Measurements from ENCODE around the gene NUDCD3.

NUDCD3 gene

GRCh38 chr7:44401692-44402091 is 88.8 kb downstream of the NUDCD3 start:
- DNase-seq (ENCODE audit: low read depth in 2 of 2), result no peak

- DNase-seq (ENCODE audit: low read depth in 2 of 2), result no peak
Measured at GRCh38 chr7:44400033-44400511, 90.4 kb downstream of the NUDCD3 start.

DNA sequence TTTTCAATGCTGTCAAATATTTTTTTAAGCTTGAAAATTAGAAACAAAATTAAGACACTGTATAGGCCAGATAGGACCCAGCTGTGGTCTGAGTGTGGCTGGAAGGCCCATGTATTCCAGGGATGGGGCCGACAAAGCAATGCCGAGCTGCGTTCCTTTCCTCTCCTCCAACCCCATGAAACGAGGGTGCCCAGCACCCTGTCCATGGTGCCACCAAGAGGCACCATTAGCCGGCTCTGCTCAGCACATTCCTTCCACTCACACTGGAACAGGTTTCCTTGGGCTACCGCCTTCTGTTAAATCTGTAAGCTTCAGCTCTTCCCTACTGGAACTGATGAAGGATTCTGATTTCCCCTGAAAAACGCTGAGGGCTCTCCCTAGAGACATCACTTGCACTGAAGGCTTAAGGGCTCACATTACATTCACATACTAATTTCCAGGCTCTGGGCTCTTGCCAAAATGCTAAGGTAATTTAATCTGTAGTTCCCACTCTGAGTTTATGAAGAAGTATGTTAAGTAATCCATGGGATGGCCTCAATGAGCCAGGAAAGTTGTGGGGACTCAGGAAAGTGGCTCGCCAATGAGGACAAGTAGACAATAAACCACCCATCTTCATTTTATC is 91.4 kb downstream of the NUDCD3 start:
- no peak for DNase-seq (ENCODE audit: low read depth in 2 of 2)

- DNase-seq (ENCODE audit: low read depth in 2 of 2), result no peak
Measured at GRCh38 chr7:44398511-44398911, 91.9 kb downstream of the NUDCD3 start.

DNA sequence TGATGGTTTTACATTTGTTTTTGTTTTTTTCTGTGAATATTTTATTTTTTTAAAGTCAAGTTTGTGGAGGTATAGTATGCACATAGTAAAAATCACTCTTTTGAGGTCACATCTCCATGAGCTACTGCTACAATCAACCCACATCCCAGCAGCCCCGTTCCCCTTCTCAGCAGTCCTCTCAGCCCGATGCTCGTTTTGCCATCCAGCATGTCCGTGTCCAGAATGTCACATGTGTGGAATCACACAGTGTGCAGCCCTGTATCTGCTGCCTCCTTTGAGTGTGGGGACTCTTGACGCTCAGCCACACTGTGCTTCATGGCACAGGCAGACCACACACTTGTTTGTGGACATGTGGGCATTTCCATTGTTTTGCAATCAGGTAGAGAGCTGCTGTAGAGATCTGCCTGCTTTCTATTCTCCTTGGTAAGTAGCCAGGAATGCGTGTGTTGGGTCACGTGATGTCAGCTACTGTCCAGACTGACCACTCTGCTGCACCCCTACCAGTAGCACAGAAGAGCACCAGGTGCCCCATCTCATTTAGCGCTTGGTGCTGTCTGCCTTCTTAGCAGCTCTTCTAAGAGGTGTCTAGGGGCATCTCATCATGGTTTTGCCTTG is 93.4 kb downstream of the NUDCD3 start:
- no peak for DNase-seq (ENCODE audit: low read depth in 2 of 2)

- no peak for DNase-seq (ENCODE audit: low read depth in 2 of 2)
Measured at GRCh38 chr7:44396496-44396895, 94.0 kb downstream of the NUDCD3 start.

DNA sequence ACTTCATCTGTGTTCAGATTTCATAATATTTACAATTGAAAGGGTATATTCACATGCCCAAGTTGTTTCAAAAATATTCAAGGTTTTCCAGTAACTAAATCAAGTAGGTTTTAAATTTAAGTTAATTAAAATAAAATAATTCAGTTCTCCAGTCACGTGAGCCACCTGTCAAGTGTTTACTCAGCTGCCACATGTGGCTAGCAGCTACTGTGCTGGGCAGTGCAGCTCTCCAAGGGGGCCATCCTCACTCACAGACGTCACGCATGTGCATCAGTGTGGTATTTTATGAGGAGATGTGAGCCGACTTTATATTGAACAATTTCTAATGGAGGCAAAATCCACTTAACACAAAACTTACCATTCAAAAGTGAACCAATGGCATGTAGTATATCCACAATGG is 95.4 kb downstream of the NUDCD3 start:
- no peak for DNase-seq (ENCODE audit: low read depth in 2 of 2)

DNA sequence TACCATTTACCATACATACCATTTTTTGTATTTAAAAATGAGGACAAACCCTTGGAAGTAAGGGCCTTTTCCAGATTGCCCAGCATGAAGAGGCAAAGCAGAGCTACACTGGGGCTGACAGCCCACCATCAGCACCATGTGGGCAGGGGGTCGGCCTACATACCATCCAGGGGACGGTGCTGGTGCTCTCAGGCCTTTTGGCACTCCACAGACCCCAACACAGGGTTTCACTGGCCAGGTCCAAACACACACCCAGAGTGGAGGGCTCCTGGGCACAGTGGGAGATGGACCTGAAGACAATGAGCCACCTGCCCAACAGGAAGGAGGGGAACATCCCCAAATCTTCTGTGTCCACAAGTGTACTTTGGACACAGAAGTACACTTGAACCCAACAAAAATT is 95.8 kb downstream of the NUDCD3 start:
- no peak for DNase-seq (ENCODE audit: low read depth in 2 of 2)

GRCh38 chr7:44394112-44394447 is 96.4 kb downstream of the NUDCD3 start:
- no peak for DNase-seq (ENCODE audit: low read depth in 2 of 2)

- DNase-seq (ENCODE audit: low read depth in 2 of 2), result no peak
Measured at GRCh38 chr7:44393238-44394111, 97.0 kb downstream of the NUDCD3 start.

- DNase-seq (ENCODE audit: low read depth in 2 of 2), result no peak
Measured at GRCh38 chr7:44392618-44393010, 97.8 kb downstream of the NUDCD3 start.

- no peak for DNase-seq (ENCODE audit: low read depth in 2 of 2)
Measured at GRCh38 chr7:44391746-44392617, 98.5 kb downstream of the NUDCD3 start.

DNA sequence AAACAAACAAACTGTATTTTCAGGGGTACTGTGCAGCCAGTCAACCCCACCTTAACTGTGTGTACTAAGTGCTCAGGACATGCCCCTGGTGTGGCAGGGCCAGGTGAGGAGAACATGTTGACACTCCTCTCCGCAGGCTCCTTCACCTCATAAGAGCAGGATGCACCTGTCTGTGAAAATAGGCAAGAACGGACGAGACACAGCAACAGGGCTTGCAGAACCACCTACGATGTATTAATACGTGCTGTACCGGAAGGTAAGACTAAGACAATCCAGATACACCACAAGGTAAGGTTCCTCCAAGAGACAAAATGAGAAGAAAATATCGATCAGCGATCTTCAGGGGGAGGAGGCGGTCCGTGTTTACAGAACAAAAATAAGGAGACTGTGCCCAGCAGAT is 99.3 kb downstream of the NUDCD3 start:
- no peak for DNase-seq (ENCODE audit: low read depth in 2 of 2)

GRCh38 chr7:44390701-44391100 is 99.8 kb downstream of the NUDCD3 start:
- DNase-seq (ENCODE audit: low read depth in 2 of 2), result no peak

- no peak for DNase-seq (ENCODE audit: low read depth in 2 of 2)
Measured at GRCh38 chr7:44388089-44388970, 102.1 kb downstream of the NUDCD3 start.

GRCh38 chr7:44387389-44387788 is 103.1 kb downstream of the NUDCD3 start:
- DNase-seq (ENCODE audit: low read depth in 2 of 2), result no peak

DNA sequence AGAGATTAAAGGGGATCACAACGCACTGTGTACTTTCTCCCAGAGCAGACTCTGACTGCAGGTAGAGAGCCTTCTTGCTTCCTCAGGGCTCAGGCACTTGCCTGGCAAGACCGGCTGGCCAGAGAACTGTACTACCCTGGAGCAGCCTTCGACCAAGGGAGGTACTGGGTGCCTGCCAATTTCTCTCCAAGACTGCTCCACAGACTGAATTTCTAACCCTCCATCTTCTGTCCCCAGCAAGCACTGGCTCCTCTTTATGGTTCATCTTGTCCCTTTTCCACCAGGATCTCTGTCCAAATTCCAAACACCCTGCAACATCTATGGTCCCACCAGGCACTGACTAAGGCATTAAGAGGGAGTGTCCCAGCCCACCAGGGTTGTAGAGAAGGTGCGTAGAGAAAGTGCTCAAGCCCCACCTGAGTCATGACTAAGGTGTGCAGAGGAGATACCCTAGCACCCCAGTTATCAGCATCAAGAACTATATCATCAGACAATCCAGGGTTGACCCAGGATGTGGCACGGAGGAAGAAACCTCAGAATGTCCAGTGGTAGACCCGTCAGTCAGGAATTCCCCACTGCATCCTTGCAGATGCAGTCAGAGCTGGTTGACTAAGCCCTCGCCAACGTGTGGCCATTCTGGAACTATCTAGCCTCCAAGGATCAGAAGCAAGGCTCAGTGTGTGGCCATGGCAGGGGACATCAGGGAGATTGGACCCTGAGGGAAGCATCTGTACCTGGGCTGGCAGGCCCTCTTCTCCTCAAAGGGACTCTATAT is 104.1 kb downstream of the NUDCD3 start:
- DNase-seq (ENCODE audit: low read depth in 2 of 2), result no peak

DNA sequence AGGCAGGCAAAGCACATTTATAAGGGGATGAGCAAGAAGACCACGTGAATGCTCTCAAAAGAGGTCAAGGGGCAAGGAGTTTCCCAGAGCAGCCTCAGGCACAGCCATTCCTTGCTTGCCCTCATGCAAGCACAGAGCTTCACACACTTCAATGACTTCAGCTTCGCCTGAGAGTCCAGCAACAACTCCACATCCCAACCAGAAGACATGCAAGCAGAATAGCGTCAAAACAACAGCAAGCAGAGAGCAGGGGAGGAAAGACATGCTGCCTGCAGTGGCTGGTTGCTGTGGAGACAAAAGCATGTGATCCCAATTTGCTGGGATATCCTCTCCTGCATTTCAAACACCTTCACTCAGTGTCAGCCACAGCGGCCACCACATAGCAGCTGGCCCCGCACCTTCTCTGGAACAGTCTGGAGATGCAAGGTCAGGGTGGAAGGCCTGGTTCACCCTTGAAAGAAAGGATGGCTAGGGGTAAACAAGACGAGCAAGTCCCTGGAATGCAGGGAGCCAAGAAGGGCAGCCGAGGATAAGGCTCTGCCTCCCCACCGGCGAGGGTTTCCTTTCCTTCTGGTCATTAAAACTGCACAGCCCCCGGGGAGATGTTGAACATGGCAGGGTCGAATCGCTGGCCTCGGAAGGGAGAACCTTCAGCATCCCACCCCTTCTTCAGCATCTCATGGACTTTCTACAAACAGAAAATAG is 104.9 kb downstream of the NUDCD3 start:
- no peak for DNase-seq (ENCODE audit: low read depth in 2 of 2)

DNA sequence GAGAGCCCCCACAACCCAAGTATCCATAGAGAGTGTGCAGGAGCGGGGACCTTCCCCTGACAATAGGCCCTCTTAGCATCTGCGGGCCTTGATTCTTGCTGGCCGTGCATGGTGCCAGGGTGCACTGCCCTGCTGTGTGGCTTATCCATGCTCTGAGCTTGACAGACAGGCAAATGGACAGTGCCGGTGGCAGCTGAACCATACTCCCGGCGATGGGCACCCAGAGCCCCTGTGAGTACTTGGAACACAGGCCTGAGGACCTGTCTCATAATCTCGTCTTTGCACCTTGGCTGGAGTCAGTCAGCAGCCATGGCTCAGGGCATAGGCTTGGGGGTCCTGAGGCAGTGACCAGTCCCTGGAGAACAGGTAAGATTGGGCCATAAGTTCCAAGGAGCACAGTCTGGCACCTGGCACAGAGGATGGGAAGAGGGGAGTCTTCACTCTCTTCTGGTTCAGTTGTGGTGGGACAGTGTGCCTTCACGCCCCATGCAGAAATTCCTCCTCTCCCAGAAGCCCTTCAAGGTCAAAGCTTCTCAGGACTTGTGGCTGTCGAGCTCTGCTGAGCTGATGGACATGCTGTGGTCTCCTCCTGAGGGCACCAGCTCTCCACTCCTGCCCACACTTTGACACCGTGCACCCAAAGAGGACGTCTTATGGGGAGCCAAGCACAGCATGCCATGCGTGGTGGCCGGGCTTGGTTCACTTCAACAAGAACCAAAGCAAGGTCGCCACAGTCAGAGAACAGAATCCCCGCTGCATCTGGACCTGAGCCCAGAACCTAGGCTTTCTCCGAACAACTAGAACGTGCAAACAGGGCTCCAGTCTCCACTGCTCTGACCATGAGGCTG is 105.6 kb downstream of the NUDCD3 start:
- DNase-seq (ENCODE audit: low read depth in 2 of 2), result no peak

All from stimulated activated CD4-positive, alpha-beta T cell treated with anti-CD3 and anti-CD28 coated beads, Interleukin-1b, Interleukin-23, amount 100 ng/mL, for 4 hours (primary cell).